Retina (tissue), 1 donor: ENCODE results near the gene NLRX1.
"Not testable (repeated sequence)": the region's sequence is repeated elsewhere in the genome, so short reads cannot be mapped to it uniquely, and the experiment has no call there.

Experiments
- DNase-seq: peaks from one replicate; pipeline ENCODE4 v3.0.0-alpha.2; 2016

The NLRX1 gene, protein sequence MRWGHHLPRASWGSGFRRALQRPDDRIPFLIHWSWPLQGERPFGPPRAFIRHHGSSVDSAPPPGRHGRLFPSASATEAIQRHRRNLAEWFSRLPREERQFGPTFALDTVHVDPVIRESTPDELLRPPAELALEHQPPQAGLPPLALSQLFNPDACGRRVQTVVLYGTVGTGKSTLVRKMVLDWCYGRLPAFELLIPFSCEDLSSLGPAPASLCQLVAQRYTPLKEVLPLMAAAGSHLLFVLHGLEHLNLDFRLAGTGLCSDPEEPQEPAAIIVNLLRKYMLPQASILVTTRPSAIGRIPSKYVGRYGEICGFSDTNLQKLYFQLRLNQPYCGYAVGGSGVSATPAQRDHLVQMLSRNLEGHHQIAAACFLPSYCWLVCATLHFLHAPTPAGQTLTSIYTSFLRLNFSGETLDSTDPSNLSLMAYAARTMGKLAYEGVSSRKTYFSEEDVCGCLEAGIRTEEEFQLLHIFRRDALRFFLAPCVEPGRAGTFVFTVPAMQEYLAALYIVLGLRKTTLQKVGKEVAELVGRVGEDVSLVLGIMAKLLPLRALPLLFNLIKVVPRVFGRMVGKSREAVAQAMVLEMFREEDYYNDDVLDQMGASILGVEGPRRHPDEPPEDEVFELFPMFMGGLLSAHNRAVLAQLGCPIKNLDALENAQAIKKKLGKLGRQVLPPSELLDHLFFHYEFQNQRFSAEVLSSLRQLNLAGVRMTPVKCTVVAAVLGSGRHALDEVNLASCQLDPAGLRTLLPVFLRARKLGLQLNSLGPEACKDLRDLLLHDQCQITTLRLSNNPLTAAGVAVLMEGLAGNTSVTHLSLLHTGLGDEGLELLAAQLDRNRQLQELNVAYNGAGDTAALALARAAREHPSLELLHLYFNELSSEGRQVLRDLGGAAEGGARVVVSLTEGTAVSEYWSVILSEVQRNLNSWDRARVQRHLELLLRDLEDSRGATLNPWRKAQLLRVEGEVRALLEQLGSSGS

GRCh38 chr11:119168471-119169281 lies at the start of gene NLRX1:
Gene NLRX1, plus strand, starts transcription at chr11:119168725. Its CDS starts 2,679 bp downstream, at chr11:119171404.
- DNase-seq, result peak; percentile 89

GRCh38 chr11:119118946-119119345 lies 49.6 kb upstream of the NLRX1 start:
- no peak for DNase-seq

GRCh38 chr11:119120639-119121007 lies 47.9 kb upstream of the NLRX1 start:
- DNase-seq, result no peak

- peak; percentile 97 for DNase-seq
Measured at GRCh38 chr11:119121008-119121810, 47.3 kb upstream of the NLRX1 start, which contains the start of gene HINFP. Gene HINFP, plus strand, starts transcription at chr11:119121580. Its CDS starts 5,365 bp downstream, at chr11:119126945.

- no peak for DNase-seq
Measured at GRCh38 chr11:119121811-119122124, 46.8 kb upstream of the NLRX1 start.

DNA sequence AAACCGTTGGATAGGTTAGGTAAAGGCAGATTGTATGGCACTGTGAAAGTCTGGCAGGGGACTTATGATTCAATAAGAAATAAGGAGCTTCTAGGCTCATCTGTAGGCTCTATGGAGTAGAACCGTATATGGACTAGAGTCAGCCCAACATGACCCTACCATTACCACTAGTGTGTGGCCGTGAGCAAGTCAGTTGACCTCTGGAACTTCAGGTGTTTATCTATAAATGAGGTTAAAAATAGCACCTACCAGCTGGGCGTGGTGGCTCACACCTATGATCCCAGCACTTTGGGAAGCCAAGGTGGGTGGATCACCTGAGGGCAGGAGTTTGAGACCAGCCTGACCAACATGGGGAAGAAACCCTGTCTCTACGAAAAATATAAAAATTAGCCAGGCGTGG lies 42.7 kb upstream of the NLRX1 start:
- no peak for DNase-seq

- no peak for DNase-seq
Measured at GRCh38 chr11:119126675-119127268, 41.8 kb upstream of the NLRX1 start.

DNA sequence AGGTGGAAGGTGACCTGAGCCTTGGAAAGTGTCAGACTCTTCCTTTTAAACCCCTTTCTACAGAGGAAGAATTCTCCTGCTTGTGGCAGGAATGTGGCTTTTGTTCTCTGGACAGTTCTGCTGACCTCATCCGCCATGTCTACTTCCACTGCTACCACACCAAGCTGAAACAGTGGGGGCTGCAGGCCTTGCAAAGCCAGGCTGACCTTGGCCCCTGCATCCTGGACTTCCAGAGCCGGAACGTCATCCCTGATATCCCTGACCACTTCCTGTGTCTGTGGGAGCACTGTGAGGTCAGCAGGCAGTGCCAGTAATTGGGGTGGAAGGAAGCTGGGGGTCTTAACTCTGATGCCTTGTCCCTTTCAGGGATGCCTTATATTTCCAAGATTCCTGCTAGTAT lies 37.9 kb upstream of the NLRX1 start:
- no peak for DNase-seq

DNA sequence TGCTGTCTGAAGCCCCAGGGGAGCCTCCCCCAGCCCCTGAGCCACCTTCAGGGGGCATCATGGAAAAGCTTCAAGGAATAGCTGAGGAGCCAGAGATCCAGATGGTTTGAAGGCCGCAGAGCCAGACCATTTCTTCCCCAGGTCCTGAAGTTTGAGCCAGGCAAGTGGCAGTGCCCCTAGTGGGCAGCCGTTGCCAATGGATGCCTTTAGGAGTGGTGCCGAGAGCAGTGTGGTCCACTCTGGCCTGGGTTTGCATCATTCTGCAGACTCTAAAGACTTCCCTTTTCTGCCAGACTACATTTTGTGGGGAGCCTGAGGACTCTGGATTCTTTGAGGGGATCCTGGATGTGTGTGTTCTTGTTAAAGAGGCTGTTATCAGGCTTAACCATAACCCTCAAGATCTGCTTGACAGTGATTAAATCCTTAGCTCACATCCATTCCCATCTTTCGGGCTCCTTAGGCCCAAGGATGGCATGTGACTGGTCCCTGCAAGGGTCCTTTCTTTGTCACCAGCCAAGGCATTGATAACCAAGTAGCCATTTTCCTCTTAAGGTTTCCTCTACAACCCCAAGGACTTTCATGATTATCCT lies 34.0 kb upstream of the NLRX1 start:
- no peak for DNase-seq

DNA sequence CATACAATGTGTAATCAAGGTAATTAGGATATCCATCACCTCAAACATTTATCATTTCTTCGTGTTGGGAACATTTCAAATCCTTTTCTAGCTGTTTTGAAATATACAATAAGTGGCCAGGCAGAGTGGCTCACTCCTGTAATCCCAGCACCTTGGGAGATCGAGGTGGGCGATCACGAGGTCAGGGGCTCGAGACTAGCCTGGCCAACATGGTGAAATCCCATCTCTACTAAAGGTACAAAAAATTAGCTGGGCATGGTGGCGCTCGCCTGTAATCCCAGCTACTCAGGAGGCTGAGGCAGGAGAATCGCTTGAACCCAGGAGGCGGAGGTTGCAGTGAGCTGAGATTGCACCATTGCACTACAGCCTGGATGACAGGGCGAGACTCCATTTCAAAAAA lies 29.2 kb upstream of the NLRX1 start:
- not testable (repeated sequence) for DNase-seq

- peak; percentile 75 for DNase-seq
Measured at GRCh38 chr11:119144825-119145486, 23.6 kb upstream of the NLRX1 start.

- DNase-seq, result no peak
Measured at GRCh38 chr11:119145551-119145950, 23.0 kb upstream of the NLRX1 start.

- peak; percentile 25 for DNase-seq
Measured at GRCh38 chr11:119147604-119148333, 20.8 kb upstream of the NLRX1 start.

- peak; percentile 60 for DNase-seq
Measured at GRCh38 chr11:119148720-119149017, 19.9 kb upstream of the NLRX1 start.

GRCh38 chr11:119149018-119149785 lies 19.3 kb upstream of the NLRX1 start, which contains the start of gene ABCG4:
Gene ABCG4, plus strand, starts transcription at chr11:119149052. Its CDS starts 914 bp downstream, at chr11:119149966.
- peak; percentile 68 for DNase-seq

DNA sequence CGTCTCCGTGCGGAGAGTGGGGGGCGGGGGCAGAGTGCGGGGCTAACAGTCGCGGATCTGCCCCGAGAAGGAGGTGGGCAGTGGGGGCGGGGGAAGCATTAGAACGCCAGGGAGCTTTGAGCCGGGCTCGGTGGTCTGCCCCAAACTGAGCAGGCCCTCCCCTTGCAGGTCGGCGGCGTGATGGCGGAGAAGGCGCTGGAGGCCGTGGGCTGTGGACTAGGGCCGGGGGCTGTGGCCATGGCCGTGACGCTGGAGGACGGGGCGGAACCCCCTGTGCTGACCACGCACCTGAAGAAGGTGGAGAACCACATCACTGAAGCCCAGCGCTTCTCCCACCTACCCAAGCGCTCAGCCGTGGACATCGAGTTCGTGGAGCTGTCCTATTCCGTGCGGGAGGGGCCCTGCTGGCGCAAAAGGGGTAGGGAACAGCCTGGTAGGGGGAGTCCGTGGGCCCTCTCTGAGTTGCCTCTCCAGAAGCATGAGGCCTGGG lies 18.7 kb upstream of the NLRX1 start:
- no peak for DNase-seq

DNA sequence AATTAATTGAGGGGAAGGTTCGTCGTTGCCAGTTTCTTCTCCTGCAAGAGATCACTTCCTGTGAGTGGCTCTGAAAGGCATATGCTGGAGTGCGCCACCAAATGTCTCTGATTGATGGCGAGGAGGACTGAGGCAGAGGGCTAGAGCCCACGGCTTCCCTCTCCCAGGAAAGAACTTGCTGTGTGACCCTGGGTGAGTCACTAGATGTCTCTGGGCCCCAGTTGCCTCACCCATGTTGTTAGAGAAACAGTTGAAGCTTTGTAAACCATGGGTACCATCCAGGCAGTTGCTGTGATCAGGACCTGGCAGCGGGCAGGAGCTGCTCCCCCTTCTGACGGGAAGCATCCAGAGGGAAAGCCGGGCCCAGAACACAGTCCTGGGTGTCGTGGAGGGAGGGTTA lies 16.5 kb upstream of the NLRX1 start:
- DNase-seq, result no peak

DNA sequence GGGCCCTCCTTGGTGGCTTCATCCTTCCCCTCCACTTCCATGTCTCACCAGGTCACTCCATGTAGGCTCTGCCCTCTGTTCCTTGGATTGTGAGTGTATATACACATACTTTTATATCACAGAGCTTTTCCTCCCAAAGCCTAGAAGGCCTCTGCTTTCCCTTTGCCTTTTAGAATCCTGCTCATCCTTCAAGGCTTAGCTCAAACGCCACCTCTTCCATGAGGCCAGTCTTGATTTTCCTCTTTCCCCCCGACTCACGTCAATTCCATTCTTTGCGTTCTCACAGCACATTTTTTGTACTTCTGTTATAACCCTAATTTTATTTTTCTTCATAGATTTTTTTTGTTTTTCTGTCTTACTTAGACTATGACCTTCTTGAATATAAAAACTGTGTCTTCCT lies 15.9 kb upstream of the NLRX1 start:
- DNase-seq, result no peak
